Heart left ventricle (tissue), 16 donors: ENCODE results near the gene BIN2. TPM values are rescaled to one million over a fixed set of nuclear protein-coding genes. Genes with fewer than 3 reads are reported as not detected.
"Not testable (repeated sequence)": the region's sequence is repeated elsewhere in the genome, so short reads cannot be mapped to it uniquely, and the experiment has no call there.

ENCODE experiments used
- ATAC-seq, 4 donors: fragments of 200-7000 bp; cut with Tn5 transposase; one replicate each; pipeline ENCODE4 v1.9.1; 2020 to 2022; ENCODE audit warnings: moderate library complexity in 4 of 4, mild to moderate bottlenecking in 3 of 4, moderate number of reproducible peaks in 1 of 4
- DNase-seq, 5 donors: peaks; one replicate each; pipeline ENCODE4 v3.0.0-alpha.2; 2020
- H3K27ac ChIP-seq, 12 donors: fragments of 200-600 bp; sonication (generic) in 4 of 12; one replicate each; pipeline versions ENCODE4 v1.5.0 to v1.8.0; 2016 to 2022; ENCODE audit warnings: mild to moderate bottlenecking in 2 of 12
- H3K27me3 ChIP-seq, 9 donors: fragments of 200-600 bp; sonication (generic) in 2 of 9; one replicate each; pipeline versions ENCODE4 v1.5.1 to v1.8.0; 2016 to 2022; ENCODE audit warnings: mild to moderate bottlenecking in 3 of 9
- H3K36me3 ChIP-seq, 9 donors: fragments of 200-600 bp; sonication (generic) in 2 of 9; one replicate each; pipeline versions ENCODE4 v1.5.0 to v1.8.0; 2018 to 2022; ENCODE audit warnings: mild to moderate bottlenecking in 2 of 9
- H3K4me1 ChIP-seq, 12 donors: fragments of 200-600 bp; sonication (generic) in 4 of 12; one replicate each; pipeline versions ENCODE4 v1.5.0 to v1.8.0; 2016 to 2022; ENCODE audit warnings: mild to moderate bottlenecking in 3 of 12
- H3K4me3 ChIP-seq, 12 donors: fragments of 200-600 bp; sonication (generic) in 4 of 12; one replicate each; pipeline versions ENCODE4 v1.5.0 to v1.8.0; 2017 to 2022; ENCODE audit warnings: mild to moderate bottlenecking in 9 of 12, moderate library complexity in 4 of 12
- H3K9me3 ChIP-seq, 12 donors: fragments of 200-600 bp; sonication (generic) in 4 of 12; one replicate each; pipeline versions ENCODE4 v1.5.0 to v1.8.0; 2016 to 2022; ENCODE audit warnings: mild to moderate bottlenecking in 1 of 12
- CTCF ChIP-seq, 12 donors: fragments of 200-600 bp; sonication (generic) in 4 of 12; IDR thresholded peaks; one replicate each; pipeline versions ENCODE4 v1.5.0 to v1.8.0; 2018 to 2022; ENCODE audit warnings: antibody characterized with exemption in 12 of 12, mild to moderate bottlenecking in 5 of 12
- POLR2A ChIP-seq, 2 donors: fragments of 450-650 bp; IDR thresholded peaks; one replicate each; pipeline ENCODE4 v1.6.1; 2017; ENCODE audit warnings: antibody characterized with exemption in 2 of 2, mild to moderate bottlenecking in 2 of 2, moderate library complexity in 2 of 2
- WGBS, 4 donors: extraction: QIAGEN DNeasy Blood & Tissue Kit in 2 of 4; methylation state at CpG; one replicate each; pipeline versions ENCODE4 v1.1.5 to v1.1.7; 2013 to 2018; 5-methylcytosine and 5-hydroxymethylcytosine counted together
- intact Hi-C, 10 donors: fragments of 100-400 bp; cut with DNase I; formaldehyde crosslinking; loops; one replicate each; pipeline versions ENCODE4 v1.11.1 to v1.14.2; 2022
- polyA plus RNA-seq, 2 donors: library from polyadenylated mRNA; stranded (reverse); fragments of 200-250 nt; gene quantifications; one replicate each; pipeline ENCODE4 v1.2.3, GENCODE V29; 2013
- total RNA-seq, 9 donors: library from RNA; depleted of rRNA in 2 of 9; stranded (reverse); fragments of >200 nt in 2 of 9; fragmentation: NEBNext Ultra II Directional in 3 of 9; extraction: Animal tissue kit (Norgen Biotek cat#: 25700) in 3 of 9; gene quantifications; one replicate each; pipeline versions ENCODE4 v1.1.0 to v1.2.4, GENCODE V29; 2016 to 2023
- donor health status: ischemic (EF 13 %, LVEDD 7.1; RV severe dilation, severe dysfunction).
- donor health status: healthy with polysubstance abuse.
- donor health status: DM: no; HTN: yes; CAD: no.
- donor health status: DM: no; HTN: no; CAD: no.
- donor health status: ischemic (EF 25% LVEDD 6.9; RV normal size, moderate dysfunction).
- donor health status: ischemic (EF 25% LVEDD 5.7; RV mildly dilated, moderate dysfunction).
- donor health status: healthy.
- donor health status: DM: yes; HTN: yes; CAD: no.
- donor health status: ischemic (EF 35%, LVEDD 5.7; RV mildly dilated, moderate dysfunction).
- donor health status: nonischemic (EF 11% LVEDD 7.7; RV severe dilation, severe dysfunction).
- donor health status: DM: yes; HTN: yes; CAD: no.
- donor health status: PGD.
- donor health status: ischemic (EF 29% LVEDD 5.4; RV normal size, mild dysfunction).
- donor health status: nonischemic (EF 23%, LVEDD 6.1; RV moderate dilation, normal function).

The BIN2 gene
- total and polyA plus RNA-seq, 11 donors = 0.72 to 23.8 (median 1.6) TPM

GRCh38 chr12:51295651-51296050, 28.3 kb downstream of the BIN2 start:
- TF ChIP-seq CTCF (IDR thresholded peaks at IDR 0.05) = no peak
- TF ChIP-seq POLR2A (IDR thresholded peaks at IDR 0.05) = no peak
- intact Hi-C loops = no loop called here
- Histone ChIP-seq H3K4me1 (no peaks in the 10 kb centered on the region), H3K36me3 (peaks cover 0 to 71% (median 0%) of the 10 kb centered on the region in 9 donors), H3K27ac (no peak overlapping the region), H3K9me3 (no peaks in the 10 kb centered on the region), H3K4me3 (no peak overlapping the region), H3K27me3 (no peaks in the 10 kb centered on the region)
- ATAC-seq = no peak
- no peak for DNase-seq
- WGBS, 4 donors = 79 to 87% (median 84%) methylated on average over 5 of the region's 5 CpGs

- 88 to 91% (median 89%) methylated on average over 10 of the region's 10 CpGs for WGBS, 4 donors
- ATAC-seq, intact Hi-C loops, H3K4me3 ChIP-seq, H3K4me1 ChIP-seq, H3K9me3 ChIP-seq, DNase-seq, H3K27me3 ChIP-seq, H3K27ac ChIP-seq: not testable (repeated sequence)
- H3K36me3 ChIP-seq = peaks cover 0 to 69% (median 0%) of the 10 kb centered on the region in 9 donors
These were observed 29.9 kb downstream of the BIN2 start for GRCh38 chr12:51294097-51294496.

- DNase-seq (no peak), ATAC-seq (no peak)
- Histone ChIP-seq H3K36me3 (peaks cover 0 to 69% (median 0%) of the 10 kb centered on the region in 9 donors), H3K4me1 (no peaks in the 10 kb centered on the region), H3K27ac (no peak overlapping the region), H3K4me3 (no peak overlapping the region), H3K9me3 (no peaks in the 10 kb centered on the region), H3K27me3 (peaks cover 0 to 3% (median 0%) of the 10 kb centered on the region in 9 donors)
- TF ChIP-seq POLR2A (IDR thresholded peaks at IDR 0.05) = no peak
- TF ChIP-seq CTCF (IDR thresholded peaks at IDR 0.05) = no peak
- intact Hi-C loops = no loop called here
These were observed 30.3 kb downstream of the BIN2 start for GRCh38 chr12:51293696-51294095.

GRCh38 chr12:51291603-51292513, 32.1 kb downstream of the BIN2 start:
- peak in 3 of 4 donors; percentile 50 to 90 (median 60) for ATAC-seq
- H3K9me3 ChIP-seq, H3K4me3 ChIP-seq, intact Hi-C loops, H3K27ac ChIP-seq, H3K27me3 ChIP-seq, H3K4me1 ChIP-seq: not testable (repeated sequence)
- DNase-seq = peak; percentile 24 to 80 (median 49)
- 81 to 87% (median 84%) methylated on average over 9 of the region's 9 CpGs for WGBS, 4 donors
- H3K36me3 ChIP-seq = peaks cover 0 to 62% (median 0%) of the 10 kb centered on the region in 9 donors

GRCh38 chr12:51285843-51286242, 38.1 kb downstream of the BIN2 start:
- DNase-seq = no peak
- Histone ChIP-seq H3K4me1 (no peaks in the 10 kb centered on the region), H3K27ac (no peak overlapping the region), H3K9me3 (no peaks in the 10 kb centered on the region), H3K27me3 (peaks cover 0 to 3% (median 0%) of the 10 kb centered on the region in 9 donors), H3K4me3 (no peak overlapping the region), H3K36me3 (peaks cover 0 to 68% (median 0%) of the 10 kb centered on the region in 9 donors)
- intact Hi-C loops = no loop called here
- ATAC-seq = no peak
- TF ChIP-seq CTCF (IDR thresholded peaks at IDR 0.05) (no peak), POLR2A (IDR thresholded peaks at IDR 0.05) (no peak)
- WGBS, 4 donors = 88 to 94% (median 92%) methylated on average over 1 of the region's 1 CpG
